ENCODE data around the gene HRH3. TPM values are rescaled to one million over a fixed set of nuclear protein-coding genes. Genes with fewer than 3 reads are reported as not detected.

The HRH3 gene
- polyA plus RNA-seq, 3 donors: not detected

DNA sequence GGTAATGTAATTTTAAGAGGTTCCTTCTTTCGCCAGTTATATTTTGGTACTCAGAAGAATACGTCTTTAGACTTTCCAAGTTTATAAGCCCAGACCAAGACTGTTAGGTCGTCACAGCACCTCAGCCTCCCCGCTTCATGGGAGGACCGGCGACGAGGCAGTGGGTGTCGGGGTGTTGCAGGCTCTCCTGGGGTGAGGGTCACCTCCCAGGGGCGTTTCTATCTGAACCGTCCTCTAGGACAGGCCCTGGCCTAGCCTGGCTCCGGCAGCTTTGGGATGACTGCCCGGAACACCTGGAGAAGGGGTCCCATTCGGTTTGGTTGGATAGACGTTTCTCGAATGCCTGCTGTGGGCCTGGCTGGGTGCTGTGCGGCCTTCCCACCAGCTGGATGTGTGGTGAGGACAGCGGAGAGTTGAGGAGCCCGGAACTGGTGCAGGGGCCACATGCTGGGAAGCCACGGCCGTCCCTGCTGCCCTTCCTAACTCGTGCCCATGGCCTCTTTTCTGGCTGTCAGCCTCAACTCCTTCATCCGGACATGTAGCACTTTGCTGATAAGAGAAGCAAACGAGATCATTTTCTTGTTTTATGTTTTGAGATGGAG is 19.3 kb upstream of the HRH3 start:
- Mint-ChIP-seq H3K36me3 (peaks cover 22 to 33% of the 10 kb centered on the region in 2 donors), H3K9me3 (peaks cover 0 to 2% (median 0%) of the 10 kb centered on the region in 7 donors), H3K27me3 (ENCODE audit: low read depth in 3 of 3) (peaks cover 0 to 5% (median 2%) of the 10 kb centered on the region in 3 donors), H3K27ac (peak overlapping the region; percentile 72 to 89 (median 83)), H3K4me3 (peak overlapping the region; percentile 82 to 91), H3K4me1 (peaks cover 39% of the 10 kb centered on the region)
- TF ChIP-seq, protein P1, sequence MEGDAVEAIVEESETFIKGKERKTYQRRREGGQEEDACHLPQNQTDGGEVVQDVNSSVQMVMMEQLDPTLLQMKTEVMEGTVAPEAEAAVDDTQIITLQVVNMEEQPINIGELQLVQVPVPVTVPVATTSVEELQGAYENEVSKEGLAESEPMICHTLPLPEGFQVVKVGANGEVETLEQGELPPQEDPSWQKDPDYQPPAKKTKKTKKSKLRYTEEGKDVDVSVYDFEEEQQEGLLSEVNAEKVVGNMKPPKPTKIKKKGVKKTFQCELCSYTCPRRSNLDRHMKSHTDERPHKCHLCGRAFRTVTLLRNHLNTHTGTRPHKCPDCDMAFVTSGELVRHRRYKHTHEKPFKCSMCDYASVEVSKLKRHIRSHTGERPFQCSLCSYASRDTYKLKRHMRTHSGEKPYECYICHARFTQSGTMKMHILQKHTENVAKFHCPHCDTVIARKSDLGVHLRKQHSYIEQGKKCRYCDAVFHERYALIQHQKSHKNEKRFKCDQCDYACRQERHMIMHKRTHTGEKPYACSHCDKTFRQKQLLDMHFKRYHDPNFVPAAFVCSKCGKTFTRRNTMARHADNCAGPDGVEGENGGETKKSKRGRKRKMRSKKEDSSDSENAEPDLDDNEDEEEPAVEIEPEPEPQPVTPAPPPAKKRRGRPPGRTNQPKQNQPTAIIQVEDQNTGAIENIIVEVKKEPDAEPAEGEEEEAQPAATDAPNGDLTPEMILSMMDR (IDR thresholded peaks at IDR 0.05): no peak
- H3K9me3 ChIP-seq (replicated peaks in 1 of 2; ENCODE audit: control insufficient read depth in 1 of 2, insufficient read depth in 1 of 2, low read length in 2 of 2): no peaks in the 10 kb centered on the region
- intact Hi-C loops (cut with micrococcal nuclease): loop anchor here (5.0 to 10.0 kb wide), 7 partner anchors 52 to 698 kb away; partner anchors contain the start of genes ADRM1 (in 1 of the 2), CABLES2 (in 1 of the 2), GID8 (in 1 of the 2) and LSM14B (in 1 of the 2)
- no peaks in the 10 kb centered on the region for H3K27me3 ChIP-seq (ENCODE audit: control insufficient read depth in 2 of 2, insufficient read depth in 2 of 2, low read length in 2 of 2)
- H3K4me3 ChIP-seq (replicated peaks in 1 of 3; ENCODE audit: low read depth in 2 of 3, low read length in 3 of 3): peak overlapping the region; percentile 64 to 82 (median 70)
- peak overlapping the region; percentile 13 to 79 for H3K27ac ChIP-seq (ENCODE audit: low read depth in 1 of 2, low read length in 2 of 2)
- peaks cover 57% of the 10 kb centered on the region for H3K79me2 ChIP-seq (ENCODE audit: insufficient read depth, low read length)
- no peak for DNase-seq
- peak overlapping the region; percentile 86 for H3K9ac ChIP-seq (ENCODE audit: insufficient read depth, low read length, poor library complexity, severe bottlenecking)
- H3K4me1 ChIP-seq (ENCODE audit: control insufficient read depth in 1 of 2, insufficient read depth in 2 of 2, low read length in 2 of 2): peaks cover 28 to 38% of the 10 kb centered on the region in 2 donors
- peak overlapping the region; percentile 91 for H3K4me2 ChIP-seq (replicated peaks; ENCODE audit: extremely low read depth, low read length, poor library complexity, severe bottlenecking)
- H4K20me1 ChIP-seq (ENCODE audit: insufficient read depth, low read length): peaks cover 46% of the 10 kb centered on the region
- H2AFZ ChIP-seq (ENCODE audit: insufficient read depth, low read depth, low read length, poor library complexity, severe bottlenecking): peak overlapping the region; percentile 74
- peaks cover 14 to 25% of the 10 kb centered on the region in 2 donors for H3K36me3 ChIP-seq (replicated peaks in 1 of 2; ENCODE audit: control insufficient read depth in 1 of 2, insufficient read depth in 2 of 2, low read length in 2 of 2)
- WGBS (ENCODE audit: insufficient coverage): 84% methylated on average over 18 of the region's 23 CpGs

DNA sequence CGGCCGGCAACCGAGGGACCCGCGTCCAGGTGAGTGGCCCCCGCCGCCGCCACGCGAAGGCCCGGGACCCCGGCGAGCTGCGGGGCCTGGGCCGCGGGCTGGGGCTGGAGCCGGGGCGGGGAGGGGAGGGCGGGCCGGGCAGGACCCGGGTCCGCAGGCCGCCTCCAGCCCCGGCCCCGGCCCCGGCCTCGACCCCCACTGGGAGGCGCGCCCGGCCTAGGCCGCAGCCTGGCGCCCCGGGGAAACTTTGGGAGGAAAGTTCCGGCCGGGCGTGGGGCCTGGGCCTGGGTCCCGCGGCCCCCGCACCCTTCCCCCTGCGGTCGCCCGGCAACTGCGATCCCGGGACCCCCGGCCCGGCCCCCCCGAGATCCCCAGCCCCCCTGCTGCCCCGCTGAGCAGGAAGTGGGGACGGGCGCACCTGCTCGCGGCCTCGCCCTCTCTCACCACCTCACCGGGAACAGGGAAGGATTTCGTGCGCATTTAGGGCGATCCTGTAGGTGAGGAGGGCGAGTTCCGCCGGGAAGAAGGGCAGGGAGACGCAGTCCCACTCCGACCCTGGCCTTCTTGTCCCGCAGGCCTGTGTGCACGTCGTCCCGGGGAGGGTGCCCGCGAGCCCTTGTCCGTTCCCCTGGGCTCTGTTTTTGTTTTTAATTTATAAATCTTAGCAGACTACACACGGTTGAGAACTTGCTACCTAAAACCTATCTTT is 18.6 kb upstream of the HRH3 start:
- Mint-ChIP-seq H3K9me3 (peaks cover 1 to 4% (median 2%) of the 10 kb centered on the region in 7 donors), H3K27me3 (ENCODE audit: low read depth in 3 of 3) (peaks cover 1 to 5% (median 2%) of the 10 kb centered on the region in 3 donors), H3K4me3 (peak overlapping the region; percentile 82 to 91), H3K36me3 (peaks cover 18 to 28% of the 10 kb centered on the region in 2 donors), H3K4me1 (peaks cover 34% of the 10 kb centered on the region), H3K27ac (peak overlapping the region; percentile 71 to 89 (median 83))
- peak in 1 of 3 donors; percentile 18 for DNase-seq
- Histone ChIP-seq H3K9ac (ENCODE audit: insufficient read depth, low read length, poor library complexity, severe bottlenecking) (peak overlapping the region; percentile 86), H3K27me3 (ENCODE audit: control insufficient read depth in 2 of 2, insufficient read depth in 2 of 2, low read length in 2 of 2) (no peaks in the 10 kb centered on the region), H3K27ac (ENCODE audit: low read depth in 1 of 2, low read length in 2 of 2) (peak overlapping the region; percentile 32 to 79), H3K36me3 (replicated peaks in 1 of 2; ENCODE audit: control insufficient read depth in 1 of 2, insufficient read depth in 2 of 2, low read length in 2 of 2) (peaks cover 12 to 20% of the 10 kb centered on the region in 2 donors), H3K4me1 (ENCODE audit: control insufficient read depth in 1 of 2, insufficient read depth in 2 of 2, low read length in 2 of 2) (peaks cover 28 to 38% of the 10 kb centered on the region in 2 donors), H3K4me3 (replicated peaks in 1 of 3; ENCODE audit: low read depth in 2 of 3, low read length in 3 of 3) (peak overlapping the region; percentile 64 to 82 (median 70)), H3K4me2 (replicated peaks; ENCODE audit: extremely low read depth, low read length, poor library complexity, severe bottlenecking) (peak overlapping the region; percentile 91), H3K9me3 (replicated peaks in 1 of 2; ENCODE audit: control insufficient read depth in 1 of 2, insufficient read depth in 1 of 2, low read length in 2 of 2) (peaks cover 0 to 4% of the 10 kb centered on the region in 2 donors), H2AFZ (ENCODE audit: insufficient read depth, low read depth, low read length, poor library complexity, severe bottlenecking) (peak overlapping the region; percentile 74), H3K79me2 (ENCODE audit: insufficient read depth, low read length) (peaks cover 50% of the 10 kb centered on the region), H4K20me1 (ENCODE audit: insufficient read depth, low read length) (peaks cover 39% of the 10 kb centered on the region)
- WGBS (ENCODE audit: insufficient coverage): under 1% methylated on average over 40 of the region's 70 CpGs
- TF ChIP-seq, protein P1 (IDR thresholded peaks at IDR 0.05): no peak
- intact Hi-C loops (cut with micrococcal nuclease): loop anchor here (5.0 to 10.0 kb wide), 7 partner anchors 51 to 699 kb away; partner anchors contain the start of genes ADRM1 (in 1 of the 2), CABLES2 (in 1 of the 2), GID8 (in 1 of the 2) and LSM14B (in 1 of the 2)

Data from CD14-positive monocyte (primary cell).